GM18907 (cell line): ENCODE measurements around the gene FDX1.

Experiments
- ATAC-seq: cut with Tn5 transposase; IDR thresholded peaks from one replicate; pipeline ENCODE4 v1.9.1; 2021; ENCODE audit warnings: mild to moderate bottlenecking, moderate library complexity; ENCODE audit not compliant: unreplicated experiment

The FDX1 gene

GRCh38 chr11:110505528-110506284, 76.0 kb downstream of the FDX1 start:
- no peak for ATAC-seq

GRCh38 chr11:110507328-110507727, 77.6 kb downstream of the FDX1 start:
- ATAC-seq: no peak

DNA sequence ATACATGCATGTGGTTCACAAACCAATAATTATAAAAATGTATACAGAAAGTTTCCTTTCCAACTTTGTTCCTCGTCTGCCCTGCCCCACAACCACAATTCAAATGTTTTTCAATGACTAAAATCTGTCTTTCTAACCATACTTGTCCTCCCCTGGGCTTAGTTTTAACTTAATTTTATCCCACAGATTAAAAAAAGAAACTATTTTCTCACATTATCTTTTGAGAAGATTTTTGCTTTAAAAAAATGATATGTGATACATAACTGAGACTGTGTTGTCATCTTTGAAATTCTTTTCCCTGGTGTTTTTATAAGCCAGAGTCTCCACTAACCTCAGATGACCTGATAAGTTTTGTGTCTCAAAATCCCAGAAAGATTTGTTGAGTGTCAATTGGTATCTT, 79.0 kb downstream of the FDX1 start:
- ATAC-seq: no peak

- ATAC-seq: no peak
Measured at GRCh38 chr11:110509472-110509871, 79.7 kb downstream of the FDX1 start.

- ATAC-seq: no peak
Measured at GRCh38 chr11:110512026-110512425, 82.3 kb downstream of the FDX1 start.

GRCh38 chr11:110513259-110513801, 83.6 kb downstream of the FDX1 start:
- ATAC-seq: no peak

- no peak for ATAC-seq
Measured at GRCh38 chr11:110513846-110514437, 84.2 kb downstream of the FDX1 start.
